Measurements from ENCODE around the gene KLHL13.

DNA sequence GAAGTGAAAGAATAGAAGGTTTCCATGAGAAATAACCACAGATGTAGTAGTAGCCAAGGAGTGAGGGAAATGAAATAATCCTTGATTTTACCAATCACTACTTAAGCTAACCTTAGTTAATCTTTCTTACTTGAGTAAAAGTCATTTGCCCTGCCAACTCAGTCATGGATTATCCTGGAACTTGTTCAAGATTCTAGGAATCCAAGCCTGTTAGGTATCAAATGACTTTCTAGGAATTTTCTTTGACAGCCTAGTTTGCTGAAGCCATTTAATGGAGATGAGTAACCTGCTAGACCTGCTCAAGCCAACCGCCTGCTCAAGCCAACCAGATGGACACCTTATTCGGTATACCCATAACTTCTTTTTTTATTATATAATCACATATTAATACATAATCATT lies 180.5 kb downstream of the KLHL13 start:
- TF ChIP-seq, protein P1, sequence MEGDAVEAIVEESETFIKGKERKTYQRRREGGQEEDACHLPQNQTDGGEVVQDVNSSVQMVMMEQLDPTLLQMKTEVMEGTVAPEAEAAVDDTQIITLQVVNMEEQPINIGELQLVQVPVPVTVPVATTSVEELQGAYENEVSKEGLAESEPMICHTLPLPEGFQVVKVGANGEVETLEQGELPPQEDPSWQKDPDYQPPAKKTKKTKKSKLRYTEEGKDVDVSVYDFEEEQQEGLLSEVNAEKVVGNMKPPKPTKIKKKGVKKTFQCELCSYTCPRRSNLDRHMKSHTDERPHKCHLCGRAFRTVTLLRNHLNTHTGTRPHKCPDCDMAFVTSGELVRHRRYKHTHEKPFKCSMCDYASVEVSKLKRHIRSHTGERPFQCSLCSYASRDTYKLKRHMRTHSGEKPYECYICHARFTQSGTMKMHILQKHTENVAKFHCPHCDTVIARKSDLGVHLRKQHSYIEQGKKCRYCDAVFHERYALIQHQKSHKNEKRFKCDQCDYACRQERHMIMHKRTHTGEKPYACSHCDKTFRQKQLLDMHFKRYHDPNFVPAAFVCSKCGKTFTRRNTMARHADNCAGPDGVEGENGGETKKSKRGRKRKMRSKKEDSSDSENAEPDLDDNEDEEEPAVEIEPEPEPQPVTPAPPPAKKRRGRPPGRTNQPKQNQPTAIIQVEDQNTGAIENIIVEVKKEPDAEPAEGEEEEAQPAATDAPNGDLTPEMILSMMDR (IDR thresholded peaks at IDR 0.05), result no peak
- TF ChIP-seq POLR2A (IDR thresholded peaks at IDR 0.05) (no peak), POLR2AphosphoS5 (IDR thresholded peaks at IDR 0.05) (no peak)

Measured in prostate gland (tissue), 2 donors.